Stimulated activated naive CD8-positive, alpha-beta T cell treated with anti-CD3 and anti-CD28 coated beads, Interleukin-15, Interleukin-2, amounts not matched to agents 100 U/mL and 50 U/mL, for 24 hours (primary cell): ENCODE data around the gene CARNS1.

Experiments used
- ATAC-seq: fragments of 150-1000 bp; cut with Tn5 transposase; one replicate; pipeline ENCODE4 v1.10.0; 2021
- DNase-seq: peaks from one replicate; pipeline ENCODE4 v3.0.0; 2021

CARNS1 gene

GRCh38 chr11:67415501-67416304, at the start of gene CARNS1:
CARNS1 (plus strand) TSS chr11:67415678; CDS start chr11:67416200, 522 bp downstream.
- DNase-seq = peak; percentile 30
- no peak for ATAC-seq

DNA sequence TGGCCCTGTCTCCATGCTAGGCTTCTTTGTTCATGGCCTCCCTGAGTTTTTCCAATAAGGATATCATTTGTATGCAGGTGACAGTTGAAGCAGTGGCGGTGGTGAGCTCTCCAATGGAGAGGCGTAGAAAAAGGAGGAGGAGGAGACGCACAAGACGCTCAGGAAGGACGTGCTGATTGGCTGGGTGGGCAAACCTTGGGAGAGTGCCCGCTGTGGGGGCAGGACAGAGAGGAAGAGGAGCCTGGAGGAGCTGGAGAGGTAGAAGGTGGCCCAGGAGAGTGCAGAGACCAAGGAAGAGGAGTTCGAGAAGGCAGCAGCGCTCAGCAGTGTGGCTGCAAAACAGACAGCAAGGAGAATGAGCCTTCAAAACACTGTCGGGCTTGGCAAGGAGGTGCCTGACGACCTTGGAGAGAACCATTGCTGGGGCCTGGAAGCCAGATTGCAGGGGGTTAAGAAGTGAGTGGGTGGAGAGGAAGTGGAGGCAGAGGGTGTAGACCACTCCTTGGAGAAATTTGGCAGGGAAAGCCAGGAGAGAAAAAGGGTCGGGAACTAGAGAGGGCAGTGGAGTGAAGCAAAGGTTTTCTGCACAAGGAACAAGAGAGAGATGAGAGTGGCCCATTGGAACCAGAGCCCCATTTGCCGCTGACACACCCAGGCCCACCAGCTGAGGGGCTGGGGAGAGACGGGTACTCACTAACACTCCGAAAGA, 49.6 kb upstream of the CARNS1 start:
- no peak for DNase-seq
- no peak for ATAC-seq

DNA sequence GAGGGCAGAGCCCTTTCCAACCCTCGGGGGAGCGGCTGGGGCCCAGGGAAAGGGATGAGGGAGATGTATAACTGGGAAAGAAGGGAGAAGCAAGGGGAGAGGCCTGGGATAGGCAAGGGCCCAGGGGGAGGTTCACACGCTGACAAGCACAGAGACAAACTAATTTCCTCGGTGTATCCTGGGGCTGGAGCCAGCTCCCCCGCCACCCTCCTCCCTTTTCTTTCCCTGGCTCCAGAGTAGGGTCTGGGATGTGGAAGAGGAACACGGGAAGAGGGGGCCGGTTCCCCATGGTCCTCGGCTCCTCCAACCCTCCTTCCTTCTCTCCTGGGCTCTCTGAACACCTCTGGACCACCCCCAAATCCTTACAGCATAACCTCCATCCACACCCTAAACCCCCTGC, 48.9 kb upstream of the CARNS1 start:
- ATAC-seq (no peak), DNase-seq (no peak)

GRCh38 chr11:67366961-67367760, 48.3 kb upstream of the CARNS1 start:
- DNase-seq (no peak), ATAC-seq (no peak)

GRCh38 chr11:67367761-67368227, 47.7 kb upstream of the CARNS1 start:
- ATAC-seq (no peak), DNase-seq (no peak)

- ATAC-seq = peak; percentile 38
These were observed 46.9 kb upstream of the CARNS1 start for GRCh38 chr11:67368621-67369020.

GRCh38 chr11:67369275-67369674, 46.2 kb upstream of the CARNS1 start:
- no peak for ATAC-seq
- DNase-seq = no peak

More at GRCh38 chr11:67368621-67369020, 46.9 kb upstream of the CARNS1 start:
- DNase-seq = no peak

DNA sequence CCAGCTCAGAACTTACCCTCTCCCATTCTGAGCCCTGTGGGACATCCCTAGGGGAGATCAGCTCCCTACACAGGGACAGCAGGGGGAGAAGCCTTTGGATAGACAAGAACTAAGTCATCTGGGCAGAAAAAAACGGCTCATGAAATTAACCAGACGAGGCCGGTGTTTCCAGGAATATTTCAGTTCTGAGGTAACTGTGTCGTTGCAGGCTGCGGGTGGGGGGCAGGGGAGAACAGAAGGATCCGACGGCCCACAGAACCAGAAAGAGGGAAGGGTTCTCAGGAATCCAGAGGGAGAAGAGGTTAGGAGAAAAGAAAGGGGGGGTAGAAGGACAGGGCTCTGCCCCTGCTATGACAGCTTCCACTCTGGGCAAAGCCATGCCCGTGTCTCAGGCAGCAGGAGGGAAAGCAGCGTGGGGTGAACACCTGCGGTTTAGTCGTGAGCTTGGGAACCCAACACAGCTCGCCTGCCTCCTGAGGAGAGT, 45.6 kb upstream of the CARNS1 start:
- no peak for DNase-seq

DNA sequence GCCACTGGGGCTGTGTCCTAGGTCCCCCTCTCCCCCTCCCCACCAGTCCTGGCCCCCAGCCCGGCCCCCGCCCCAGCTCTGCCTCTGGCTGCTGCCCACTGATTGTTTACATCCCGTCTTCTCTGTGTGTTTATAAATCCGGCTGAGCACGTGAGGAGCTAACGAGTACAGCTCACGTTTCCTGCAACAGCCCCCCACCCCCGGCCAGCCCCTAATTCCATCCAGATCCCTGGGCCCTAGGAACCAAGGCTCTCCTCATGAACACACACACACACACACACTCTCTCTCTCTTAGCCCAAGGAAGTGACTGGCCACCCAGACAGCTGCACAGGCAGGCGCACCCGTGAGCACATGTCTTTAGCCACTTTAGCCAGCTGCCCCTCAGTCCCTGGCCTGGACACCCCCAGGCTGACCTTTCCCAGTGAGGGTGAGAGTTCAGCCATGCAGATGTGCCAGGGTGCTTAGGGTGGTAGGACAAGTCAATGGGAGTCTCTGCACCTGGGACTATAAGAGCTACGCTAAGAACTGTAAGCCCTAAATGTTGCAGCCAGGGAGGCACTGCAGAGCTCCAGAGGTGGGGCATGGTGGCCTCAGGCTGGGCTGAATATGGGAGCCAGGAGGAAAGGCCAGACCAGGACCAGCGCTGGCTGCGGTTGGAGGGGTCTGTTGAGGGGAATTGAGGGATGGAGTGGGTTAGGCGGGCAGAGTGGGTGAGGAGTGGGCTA, 45.0 kb upstream of the CARNS1 start:
- no peak for ATAC-seq
- no peak for DNase-seq

More for the DNA sequence above, 45.6 kb upstream of the CARNS1 start:
- ATAC-seq = no peak

GRCh38 chr11:67371189-67371910, 44.1 kb upstream of the CARNS1 start:
- DNase-seq = no peak

DNA sequence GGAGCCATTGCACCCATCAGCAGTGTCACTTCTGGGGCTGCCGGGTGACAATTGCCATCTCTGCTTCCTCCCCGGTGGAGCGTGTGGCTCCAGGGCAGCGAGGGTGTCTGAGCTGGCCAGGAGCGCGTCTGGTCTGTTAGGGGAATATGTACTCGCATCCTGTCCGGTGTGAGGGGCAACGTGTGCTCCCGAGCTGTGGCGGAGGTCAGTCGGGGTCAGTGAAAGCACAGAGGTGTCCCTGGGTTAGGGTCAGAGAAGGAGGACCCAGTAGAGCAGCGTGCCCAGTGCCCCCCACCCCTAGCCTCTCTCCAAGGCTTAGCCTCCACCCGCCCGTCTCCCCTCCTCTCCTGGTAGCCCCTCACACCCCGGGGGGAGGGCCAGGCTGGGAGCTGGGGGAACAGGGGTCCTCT, 43.6 kb upstream of the CARNS1 start:
- no peak for DNase-seq
- ATAC-seq = no peak

More at GRCh38 chr11:67371189-67371910, 44.1 kb upstream of the CARNS1 start:
- no peak for ATAC-seq

- DNase-seq (no peak), ATAC-seq (no peak)
These were observed 43.0 kb upstream of the CARNS1 start for GRCh38 chr11:67372321-67372992.

DNA sequence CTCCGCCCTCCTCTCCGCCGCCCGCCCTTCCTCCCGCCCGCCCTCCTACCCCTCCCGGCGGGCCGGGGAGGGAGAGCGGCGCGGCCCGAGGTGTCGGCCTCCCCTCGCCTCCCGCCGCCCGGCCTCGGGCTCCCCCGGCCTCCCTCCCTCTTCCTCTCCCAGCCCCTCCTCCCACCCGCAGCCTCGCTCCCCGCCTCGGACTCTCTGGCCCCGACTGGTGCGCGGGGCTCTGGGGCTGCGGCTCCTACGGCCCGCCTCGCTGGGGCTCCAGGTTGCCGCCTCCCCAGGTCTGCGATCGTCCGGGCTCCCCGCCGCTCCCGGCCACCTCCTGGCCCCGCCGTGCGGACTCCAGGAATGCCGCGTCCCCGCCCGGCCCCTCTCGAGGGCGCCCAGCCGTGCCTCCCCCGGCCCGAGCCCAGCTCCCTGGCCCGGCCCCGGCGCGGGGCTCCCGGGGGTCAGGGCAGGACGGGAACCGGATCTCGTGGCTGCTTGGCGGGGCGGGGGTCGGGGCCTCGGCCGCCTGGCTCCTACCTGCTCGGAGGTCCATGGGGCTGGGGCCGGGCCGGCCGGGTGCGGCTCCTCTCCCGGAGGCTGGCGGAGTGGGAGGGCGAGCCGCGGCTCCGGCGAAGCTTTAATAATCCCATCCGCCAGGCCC, 42.4 kb upstream of the CARNS1 start, which contains the start of gene CLCF1:
CLCF1 (minus strand) TSS at position 606 of the 655 bp plus-strand sequence; CDS start at position 547, 59 bp downstream.
- ATAC-seq (peak; percentile 5), DNase-seq (peak; percentile 54)

GRCh38 chr11:67373648-67374570, 41.6 kb upstream of the CARNS1 start:
- DNase-seq = peak; percentile 76
- peak; percentile 61 for ATAC-seq

DNA sequence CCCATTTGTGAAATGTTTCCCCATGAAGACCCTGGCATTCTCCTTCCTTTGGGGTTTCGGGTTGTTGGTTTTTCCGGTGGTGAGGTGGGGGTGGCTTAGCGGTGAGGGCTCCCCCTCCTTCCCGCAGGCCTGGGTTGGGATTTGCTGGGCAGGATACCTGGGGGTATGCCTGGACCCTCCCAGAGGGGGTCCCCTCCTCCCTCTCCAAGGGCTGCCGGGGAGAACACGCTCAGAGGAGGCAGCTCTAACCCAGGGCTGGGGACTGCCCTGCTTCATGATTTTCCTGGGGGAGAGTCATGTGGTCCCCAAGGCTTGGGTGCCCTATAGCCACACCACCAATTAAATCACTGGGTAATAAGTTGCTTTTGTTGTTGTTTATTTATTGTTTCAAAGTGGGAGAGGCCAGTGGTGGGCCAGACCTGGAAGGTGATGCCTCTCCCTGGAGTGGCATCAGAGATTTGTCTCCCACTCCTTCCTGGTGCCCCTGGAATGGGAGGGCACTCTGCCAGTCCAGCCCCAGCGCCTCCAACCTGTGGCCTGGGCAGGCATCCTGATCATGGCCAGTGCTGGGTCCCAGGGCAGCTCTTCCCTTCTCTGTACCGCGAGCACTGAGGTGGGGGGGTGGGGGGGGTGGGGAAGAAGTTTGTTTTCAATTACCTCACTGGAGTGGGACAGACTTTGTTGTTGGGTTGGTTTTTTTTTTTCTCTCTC, 40.8 kb upstream of the CARNS1 start:
- no peak for ATAC-seq

GRCh38 chr11:67375320-67376055, 40.0 kb upstream of the CARNS1 start:
- DNase-seq (no peak), ATAC-seq (no peak)

More for the DNA sequence above, 40.8 kb upstream of the CARNS1 start:
- DNase-seq = no peak
